Muscle of back (tissue), 13 donors: Measurements from ENCODE around the gene PALMD. TPM values are rescaled to one million over a fixed set of nuclear protein-coding genes. Genes with fewer than 3 reads are reported as not detected.

Source experiments
- DNase-seq, 3 donors: peaks; one replicate each; pipeline versions ENCODE4 v3.0.0 to v3.0.0-alpha.2; 2013
- long read RNA-seq, 9 donors: transcript quantifications; one replicate each; lab custom pipeline, GENCODE V29; 2026
- polyA plus RNA-seq, 10 donors: library from polyadenylated mRNA; unstranded; fragments of 120-200 nt; gene quantifications; one replicate each; pipeline ENCODE4 v1.2.1, GENCODE V29; 2013; ENCODE audit not compliant: insufficient read length in 10 of 10

PALMD gene, protein sequence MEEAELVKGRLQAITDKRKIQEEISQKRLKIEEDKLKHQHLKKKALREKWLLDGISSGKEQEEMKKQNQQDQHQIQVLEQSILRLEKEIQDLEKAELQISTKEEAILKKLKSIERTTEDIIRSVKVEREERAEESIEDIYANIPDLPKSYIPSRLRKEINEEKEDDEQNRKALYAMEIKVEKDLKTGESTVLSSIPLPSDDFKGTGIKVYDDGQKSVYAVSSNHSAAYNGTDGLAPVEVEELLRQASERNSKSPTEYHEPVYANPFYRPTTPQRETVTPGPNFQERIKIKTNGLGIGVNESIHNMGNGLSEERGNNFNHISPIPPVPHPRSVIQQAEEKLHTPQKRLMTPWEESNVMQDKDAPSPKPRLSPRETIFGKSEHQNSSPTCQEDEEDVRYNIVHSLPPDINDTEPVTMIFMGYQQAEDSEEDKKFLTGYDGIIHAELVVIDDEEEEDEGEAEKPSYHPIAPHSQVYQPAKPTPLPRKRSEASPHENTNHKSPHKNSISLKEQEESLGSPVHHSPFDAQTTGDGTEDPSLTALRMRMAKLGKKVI
- polyA plus RNA-seq, result 100 to 1,000 TPM in 6 of 10 donors, 10 to 100 TPM in 4; 59.3 to 124 (median 103) TPM
- long read RNA-seq, donor 1, full-length matches to known transcripts, result 11 of 40 reads
- long read RNA-seq, donor 1, partial matches to known transcripts, result 29 of 40 reads
- long read RNA-seq, donor 1, other reads (novel, unspliced or antisense), result 0 of 40 reads
- long read RNA-seq, donor 2, transcript PALMD-201 (8 exons, 2,510 nt), result major isoform, 14 of 65 reads
- long read RNA-seq, donor 2, transcript PALMD-203 (7 exons, 1,942 nt), result minor isoform, 6 of 65 reads
- long read RNA-seq, donor 2, partial matches to known transcripts, result 45 of 65 reads
- long read RNA-seq, donor 2, other reads (novel, unspliced or antisense), result 0 of 65 reads
- long read RNA-seq, donor 3, result 0 reads
- long read RNA-seq, donor 4, full-length matches to known transcripts, result 14 of 34 reads
- long read RNA-seq, donor 4, partial matches to known transcripts, result 20 of 34 reads
- long read RNA-seq, donor 4, other reads (novel, unspliced or antisense), result 0 of 34 reads
- long read RNA-seq, donor 5, full-length matches to known transcripts, result 24 of 44 reads
- long read RNA-seq, donor 5, partial matches to known transcripts, result 20 of 44 reads
- long read RNA-seq, donor 5, other reads (novel, unspliced or antisense), result 0 of 44 reads
- long read RNA-seq, donor 6, full-length matches to known transcripts, result 25 of 53 reads
- long read RNA-seq, donor 6, partial matches to known transcripts, result 28 of 53 reads
- long read RNA-seq, donor 6, other reads (novel, unspliced or antisense), result 0 of 53 reads
- long read RNA-seq, donor 7, full-length matches to known transcripts, result 9 of 16 reads
- long read RNA-seq, donor 7, partial matches to known transcripts, result 7 of 16 reads
- long read RNA-seq, donor 7, other reads (novel, unspliced or antisense), result 0 of 16 reads
- long read RNA-seq, donor 8, full-length matches to known transcripts, result 13 of 28 reads
- long read RNA-seq, donor 8, partial matches to known transcripts, result 15 of 28 reads
- long read RNA-seq, donor 8, other reads (novel, unspliced or antisense), result 0 of 28 reads
- long read RNA-seq, donor 9, result 0 reads

DNA sequence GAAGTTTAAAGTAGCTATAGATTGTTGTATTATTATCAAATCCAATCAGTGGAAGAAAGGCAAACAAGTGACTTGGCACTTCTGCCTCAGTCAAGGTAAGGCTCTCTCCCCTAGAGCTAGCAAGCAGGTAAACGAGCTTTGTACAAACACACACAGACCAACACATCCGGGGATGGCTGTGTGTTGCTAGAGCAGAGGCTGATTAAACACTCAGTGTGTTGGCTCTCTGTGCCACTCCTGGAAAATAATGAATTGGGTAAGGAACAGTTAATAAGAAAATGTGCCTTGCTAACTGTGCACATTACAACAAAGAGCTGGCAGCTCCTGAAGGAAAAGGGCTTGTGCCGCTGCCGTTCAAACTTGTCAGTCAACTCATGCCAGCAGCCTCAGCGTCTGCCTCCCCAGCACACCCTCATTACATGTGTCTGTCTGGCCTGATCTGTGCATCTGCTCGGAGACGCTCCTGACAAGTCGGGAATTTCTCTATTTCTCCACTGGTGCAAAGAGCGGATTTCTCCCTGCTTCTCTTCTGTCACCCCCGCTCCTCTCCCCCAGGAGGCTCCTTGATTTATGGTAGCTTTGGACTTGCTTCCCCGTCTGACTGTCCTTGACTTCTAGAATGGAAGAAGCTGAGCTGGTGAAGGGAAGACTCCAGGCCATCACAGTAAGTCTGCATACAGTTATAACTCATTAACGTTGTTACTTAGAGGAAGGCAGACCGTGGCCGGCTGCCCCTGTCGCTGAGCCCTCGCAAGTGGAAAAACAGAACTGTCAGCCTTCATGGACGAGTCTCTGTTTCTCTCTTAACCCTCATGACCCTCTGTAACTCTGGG, at the start of gene PALMD:
Gene PALMD (plus strand): TSS at position 415 of the 833 bp plus-strand sequence. CDS start 205 bp downstream, at position 620.
- peak; percentile 52 to 86 (median 61) for DNase-seq

DNA sequence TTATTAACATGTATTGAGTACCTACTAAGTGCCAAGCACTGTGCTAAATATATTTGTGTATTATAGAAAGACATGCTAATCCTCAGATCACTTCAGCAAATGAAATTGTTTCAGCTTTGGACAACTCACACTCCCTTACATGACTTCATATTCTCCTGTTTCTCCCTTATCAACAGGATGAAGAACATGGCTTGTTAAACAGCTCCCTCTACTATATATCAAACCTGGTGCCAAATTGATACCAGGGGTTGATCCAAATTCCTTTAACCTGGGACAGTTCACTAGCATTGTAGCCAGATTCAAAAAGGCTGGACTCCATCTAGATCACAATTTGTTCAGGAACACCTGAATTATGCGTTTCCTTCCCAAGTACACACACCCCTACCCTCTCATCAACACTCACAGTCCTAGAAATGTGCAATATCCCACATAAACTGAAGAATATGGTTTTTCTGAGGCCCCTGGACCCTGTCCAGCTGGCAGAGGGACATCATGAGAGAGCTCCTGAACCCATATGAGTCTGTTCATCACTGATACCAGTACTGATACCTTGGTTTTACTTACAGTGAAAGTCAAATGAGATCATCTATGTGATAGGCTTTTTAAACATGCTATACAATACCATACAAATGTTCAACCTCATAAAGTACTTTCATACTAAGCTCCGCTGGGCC, 47.0 kb upstream of the PALMD start:
- no peak for DNase-seq

DNA sequence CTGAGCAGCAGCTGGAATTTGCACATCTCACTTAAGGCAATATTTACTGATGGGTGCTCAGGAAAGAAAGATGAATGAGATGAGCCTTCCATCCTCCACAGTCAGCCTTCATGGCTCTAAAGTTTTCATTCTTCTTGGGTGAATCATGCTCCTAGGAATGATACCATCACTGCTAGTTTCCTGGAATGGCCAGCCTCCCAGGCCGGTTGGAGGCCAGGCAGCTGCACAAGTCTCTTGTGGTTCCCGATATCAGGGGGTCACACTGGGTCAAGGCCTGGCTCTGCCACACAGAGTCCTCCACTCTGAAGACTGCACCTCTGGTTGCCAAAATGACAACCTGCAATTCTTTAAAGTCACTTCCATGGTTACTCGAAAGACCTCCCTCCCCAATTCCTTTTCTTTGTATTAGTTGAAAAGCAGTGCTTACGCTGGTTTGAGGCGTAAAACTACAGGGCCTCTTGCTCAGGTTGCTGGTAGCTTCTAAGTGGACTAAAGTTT, 46.2 kb upstream of the PALMD start:
- DNase-seq, result peak in 1 of 3 donors; percentile 89

DNA sequence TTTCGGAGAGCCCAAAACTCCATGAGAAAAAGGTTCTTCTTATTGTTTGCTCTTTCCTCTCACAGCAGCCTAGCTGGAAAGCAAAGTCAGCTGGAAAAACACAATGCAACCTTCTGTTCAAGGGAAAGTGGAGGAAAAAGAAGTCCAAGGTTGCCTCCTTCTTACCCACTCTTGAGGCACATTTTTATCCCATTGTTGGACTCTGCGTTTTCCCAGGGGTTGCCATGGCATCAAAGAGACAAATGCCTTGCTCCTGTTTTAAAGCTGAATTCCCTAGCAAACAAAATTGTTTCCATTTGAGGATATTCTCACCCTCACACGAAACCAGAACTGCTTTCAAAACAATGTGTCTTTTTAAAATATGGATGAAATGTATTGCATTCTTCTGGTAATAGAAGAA, 45.1 kb upstream of the PALMD start:
- no peak for DNase-seq

DNA sequence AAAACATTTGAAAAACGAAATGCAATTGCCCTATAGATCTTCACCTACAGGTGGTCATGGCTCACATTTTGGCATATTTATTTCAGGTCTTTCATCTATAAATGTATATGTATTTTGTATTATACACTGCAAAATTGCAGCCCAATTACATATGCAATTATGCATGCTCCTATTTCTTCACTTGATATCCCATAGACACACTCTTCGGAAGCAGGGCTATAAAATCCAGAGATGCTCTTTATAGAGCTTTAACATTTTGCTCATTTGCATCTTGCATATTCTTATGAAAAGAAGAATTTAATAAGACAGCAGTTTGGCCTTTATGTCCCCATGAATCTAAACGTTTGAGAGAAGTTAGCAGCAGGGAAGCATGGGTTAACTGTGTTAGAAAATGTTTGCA, 44.7 kb upstream of the PALMD start:
- no peak for DNase-seq

DNA sequence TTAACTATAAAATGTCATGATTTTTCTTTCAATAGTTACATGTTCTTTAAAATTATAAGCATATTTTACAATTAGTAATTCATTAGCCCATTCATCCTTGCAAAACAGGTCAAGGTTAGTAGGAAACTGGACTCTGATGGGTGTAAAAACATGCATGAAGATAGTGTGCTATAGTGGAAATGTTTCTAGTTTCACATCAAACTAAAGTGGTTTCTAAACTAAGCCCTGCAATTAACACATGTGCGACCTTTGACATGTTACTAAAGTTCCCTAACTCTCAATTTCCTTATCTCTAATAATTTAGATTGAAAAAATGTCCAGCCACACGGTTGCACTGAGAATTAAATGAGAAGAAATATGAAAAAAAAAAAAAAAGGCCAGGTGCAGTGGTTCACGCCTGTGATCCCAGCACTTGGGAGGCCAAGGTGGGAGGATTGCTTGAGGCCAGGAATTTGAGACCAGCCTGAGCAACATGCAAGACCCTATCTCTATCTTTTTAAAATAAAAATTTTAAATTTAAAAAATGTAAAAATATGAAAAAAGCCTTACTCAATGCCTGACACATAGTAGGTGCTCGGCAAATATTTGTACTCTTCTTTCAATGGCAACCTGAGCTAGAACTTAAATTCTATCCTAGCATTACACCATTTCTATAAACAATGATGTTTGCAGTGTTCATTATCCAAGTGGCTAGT, 44.1 kb upstream of the PALMD start:
- DNase-seq, result no peak

DNA sequence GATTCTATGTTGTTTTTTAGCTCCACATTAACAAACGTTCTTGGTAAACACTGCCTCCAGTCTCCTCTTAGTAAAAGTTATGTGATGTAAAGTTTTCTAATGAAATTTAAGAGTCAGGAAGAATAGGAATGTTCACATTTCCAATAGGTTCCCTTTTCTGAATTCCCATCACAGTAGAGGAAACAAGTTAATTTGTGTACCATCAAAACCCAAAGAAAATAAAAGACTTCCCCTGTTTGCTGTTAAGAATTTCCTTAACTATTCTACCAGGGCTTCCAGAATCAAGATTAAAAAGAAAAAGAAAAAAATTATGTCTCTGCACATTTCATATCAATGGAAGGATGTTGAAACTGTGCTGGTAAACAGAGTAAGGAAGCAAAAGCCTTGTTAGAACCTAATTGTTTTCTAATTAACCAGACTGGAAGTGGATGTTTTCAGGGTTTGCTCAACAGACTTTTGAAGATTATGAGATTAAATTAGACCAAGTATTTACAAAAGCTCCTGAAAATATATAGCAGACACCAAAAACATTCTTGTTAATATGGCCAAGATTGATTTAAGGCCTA, 43.4 kb upstream of the PALMD start:
- DNase-seq, result no peak

DNA sequence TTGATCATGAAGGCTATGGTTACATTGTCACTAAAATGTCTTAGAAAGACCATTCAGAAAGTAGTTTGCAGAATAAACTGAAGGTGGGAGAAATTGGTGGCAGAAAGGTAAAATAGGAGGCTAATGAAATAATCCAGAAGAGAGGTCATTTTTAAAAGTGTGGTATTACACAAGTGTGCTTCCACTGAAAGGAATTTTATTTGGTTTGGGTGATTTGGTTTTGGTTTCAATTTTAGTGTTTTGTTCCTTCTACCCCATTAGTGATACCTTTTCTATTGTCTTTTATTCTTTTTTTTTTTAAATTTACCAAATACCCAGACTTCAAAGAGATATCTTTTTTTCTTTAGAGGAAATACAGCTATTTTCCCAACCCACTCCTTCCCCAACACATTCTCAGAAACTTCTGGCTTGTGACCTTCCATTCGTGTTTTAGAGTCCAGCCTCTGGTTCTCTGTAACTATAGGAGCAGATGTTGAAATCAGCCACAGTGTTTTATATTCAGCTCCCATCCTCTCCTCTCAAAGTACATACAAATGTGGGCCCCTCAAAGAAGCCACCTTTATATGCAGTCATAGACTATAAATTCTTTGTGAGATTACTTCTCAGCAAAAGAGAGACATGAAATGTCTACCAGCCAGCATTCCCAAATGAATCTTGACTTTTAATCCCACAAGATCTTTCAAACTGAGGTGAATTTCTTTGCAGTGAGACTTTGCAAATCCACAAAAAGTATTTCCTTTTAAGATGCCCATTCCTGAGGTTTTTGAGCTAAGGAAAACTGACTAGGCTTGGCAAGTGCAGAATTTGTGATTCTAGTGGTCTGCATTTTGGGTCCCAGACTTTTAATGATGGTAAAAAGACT, 42.0 kb upstream of the PALMD start:
- DNase-seq, result no peak

DNA sequence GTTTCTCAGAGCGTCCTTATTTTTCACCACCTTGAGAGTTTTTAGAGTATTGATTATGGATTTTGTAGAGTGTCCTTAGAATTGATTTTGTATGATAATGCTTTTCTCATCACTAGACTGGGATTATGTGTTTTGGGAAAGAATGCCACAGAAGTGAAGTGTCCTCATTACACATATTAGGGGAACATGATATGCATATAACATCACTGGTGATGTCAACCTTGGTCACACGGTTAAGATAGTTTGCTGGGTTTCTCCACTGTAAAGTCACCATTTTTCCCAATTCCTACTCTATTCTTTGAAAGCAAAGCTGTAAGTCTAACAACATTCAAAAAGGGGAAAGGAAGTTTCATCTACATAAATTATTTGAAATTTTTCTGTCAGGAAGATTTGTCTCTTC, 39.6 kb upstream of the PALMD start:
- no peak for DNase-seq

DNA sequence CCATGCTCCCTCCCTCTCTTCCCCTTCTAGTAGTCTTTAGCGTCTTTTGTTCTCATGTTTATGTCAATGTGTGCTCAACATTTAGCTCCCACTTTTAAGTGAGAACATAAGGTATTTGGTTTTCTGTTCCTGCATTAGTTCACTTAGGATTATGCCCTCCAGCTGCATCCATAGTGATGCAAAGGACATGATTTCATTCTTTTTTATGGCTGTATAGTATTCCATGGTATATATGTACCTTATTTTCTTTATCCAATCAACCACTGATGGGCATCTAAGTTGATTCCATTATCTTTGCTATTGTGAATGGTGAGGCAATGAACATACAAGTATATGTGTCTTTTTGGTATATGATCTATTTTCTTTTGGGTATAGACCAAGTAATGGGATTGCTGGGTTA, 38.3 kb upstream of the PALMD start:
- no peak for DNase-seq

DNA sequence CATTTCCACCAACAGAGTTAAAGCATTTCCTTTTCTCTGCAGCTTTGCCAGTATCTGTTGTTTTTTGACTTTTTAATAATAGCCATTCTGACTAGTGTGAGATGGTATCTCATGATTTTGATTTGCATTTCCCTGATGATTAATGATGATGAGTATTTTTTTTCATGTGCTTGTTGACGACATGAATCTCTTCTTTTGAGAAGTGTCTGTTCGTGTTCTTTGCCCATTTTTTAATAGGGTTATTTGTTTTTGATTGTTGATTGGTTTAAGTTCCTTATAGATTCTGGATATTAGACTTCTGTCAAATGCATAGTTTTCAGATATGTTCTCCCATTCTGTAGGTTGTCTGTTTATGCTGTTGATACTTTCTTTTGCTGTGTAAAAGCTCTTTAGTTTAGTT, 37.9 kb upstream of the PALMD start:
- DNase-seq, result no peak

DNA sequence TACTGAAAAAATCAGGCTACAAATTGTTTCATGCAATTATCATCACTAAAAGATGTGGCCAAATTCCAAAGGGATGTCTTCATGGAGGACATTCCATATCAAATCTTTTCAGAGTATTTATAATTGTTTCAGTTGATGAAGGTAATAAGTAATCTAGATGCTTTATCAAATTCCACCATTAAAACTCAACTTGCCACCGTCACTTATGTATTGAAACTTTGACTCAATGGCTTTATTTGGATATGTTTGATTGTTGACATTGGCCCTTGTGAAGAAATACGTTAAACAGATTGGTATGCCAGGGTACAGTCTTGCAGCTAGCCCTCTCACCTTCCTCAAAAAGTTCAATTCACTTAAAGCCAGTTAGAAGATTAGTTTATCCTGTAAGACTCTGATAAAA, 32.2 kb upstream of the PALMD start:
- no peak for DNase-seq

DNA sequence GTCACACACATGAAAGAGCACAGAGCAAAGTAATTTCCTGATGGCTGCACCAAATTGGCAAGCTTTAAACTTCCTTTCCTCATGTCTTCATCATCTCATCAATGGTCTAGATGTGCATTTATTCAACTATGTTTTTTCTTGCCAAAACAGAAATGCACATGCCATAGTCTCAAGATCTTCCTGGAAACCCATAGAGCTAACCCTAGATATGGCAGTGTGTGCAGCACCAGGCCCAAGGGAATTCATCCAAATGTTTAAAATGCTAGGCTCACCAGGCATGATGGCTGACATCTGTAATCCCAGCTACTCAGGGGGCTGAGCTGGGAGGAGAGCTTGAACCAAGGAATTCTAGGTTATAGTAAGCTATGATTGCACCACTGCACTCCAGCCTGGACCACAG, 31.2 kb upstream of the PALMD start:
- DNase-seq, result no peak

DNA sequence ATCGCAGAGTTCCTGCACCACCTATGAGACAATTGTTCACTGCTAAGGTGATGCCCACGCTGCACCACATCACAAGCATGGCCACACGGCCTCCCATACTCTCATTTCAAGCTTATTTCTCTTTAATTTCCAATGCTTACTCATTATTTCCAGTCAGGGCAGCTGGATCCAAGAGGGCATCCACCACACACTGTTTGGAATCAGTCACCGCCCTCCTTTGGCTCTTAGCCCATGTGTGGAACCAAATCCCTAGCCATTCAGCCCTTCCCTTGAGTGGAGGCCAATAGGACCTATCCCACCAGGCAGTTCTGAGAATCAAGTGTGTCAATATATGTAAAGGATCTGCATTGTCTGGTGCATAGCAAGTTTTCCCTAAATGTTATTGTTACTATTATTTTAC, 26.3 kb upstream of the PALMD start:
- DNase-seq, result peak; percentile 21 to 46 (median 38)

DNA sequence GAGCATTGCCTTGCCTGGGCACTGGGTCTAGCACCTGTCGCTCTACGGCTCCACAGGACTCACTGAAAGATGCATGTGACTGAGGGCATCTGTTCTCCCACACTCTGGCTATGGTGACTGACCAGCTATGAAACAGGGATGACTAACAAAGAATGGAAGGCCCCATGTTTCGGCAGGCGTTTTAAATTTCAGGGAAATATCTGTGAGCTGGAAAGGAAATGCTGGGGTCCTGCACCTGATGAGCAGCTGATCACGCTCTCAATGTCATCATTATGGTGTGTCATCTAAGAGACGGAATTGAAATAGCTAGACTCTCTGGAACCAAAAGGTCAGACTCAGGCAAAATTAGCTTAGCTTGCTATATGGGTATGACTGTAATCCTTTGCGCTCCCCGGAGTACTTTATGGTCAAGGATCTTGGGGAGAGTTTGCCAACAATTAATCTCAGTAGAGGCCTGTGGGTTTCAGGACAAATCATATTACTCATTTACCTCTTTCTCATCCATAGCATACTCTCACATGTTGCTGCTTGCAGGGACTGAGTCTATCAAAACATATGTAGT, 24.5 kb upstream of the PALMD start:
- DNase-seq, result peak; percentile 16 to 69 (median 48)

DNA sequence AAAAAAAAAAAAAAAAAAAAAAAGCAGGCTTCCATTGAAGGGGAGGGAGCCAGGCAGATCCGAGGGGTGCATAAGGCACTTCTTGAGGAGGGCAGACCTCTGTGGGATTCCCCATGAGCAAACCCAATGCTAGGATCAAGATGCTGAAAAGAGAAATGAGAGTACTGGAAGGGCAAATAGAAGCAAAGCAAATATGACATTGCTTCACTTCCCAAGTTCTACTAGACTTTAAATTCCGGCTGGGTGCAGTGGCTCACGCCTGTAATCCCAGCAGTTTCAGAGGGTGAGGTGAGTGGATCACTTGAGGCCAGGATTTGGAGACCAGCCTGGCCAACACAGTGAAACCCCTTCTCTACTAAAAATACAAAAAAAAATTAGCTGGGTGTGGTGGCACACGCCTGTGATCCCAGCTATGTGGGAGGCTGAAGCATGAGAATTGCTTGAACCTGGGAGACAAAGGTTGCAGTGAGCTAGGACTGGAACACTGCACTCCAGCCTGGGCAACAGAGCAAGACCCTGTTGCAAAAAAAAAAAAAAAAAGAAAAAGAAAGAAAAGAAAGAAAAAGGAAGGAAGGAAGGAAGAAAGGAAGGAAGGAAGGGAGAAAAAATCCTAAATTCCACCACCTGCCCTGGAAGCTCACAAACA, 23.1 kb upstream of the PALMD start:
- no peak for DNase-seq

DNA sequence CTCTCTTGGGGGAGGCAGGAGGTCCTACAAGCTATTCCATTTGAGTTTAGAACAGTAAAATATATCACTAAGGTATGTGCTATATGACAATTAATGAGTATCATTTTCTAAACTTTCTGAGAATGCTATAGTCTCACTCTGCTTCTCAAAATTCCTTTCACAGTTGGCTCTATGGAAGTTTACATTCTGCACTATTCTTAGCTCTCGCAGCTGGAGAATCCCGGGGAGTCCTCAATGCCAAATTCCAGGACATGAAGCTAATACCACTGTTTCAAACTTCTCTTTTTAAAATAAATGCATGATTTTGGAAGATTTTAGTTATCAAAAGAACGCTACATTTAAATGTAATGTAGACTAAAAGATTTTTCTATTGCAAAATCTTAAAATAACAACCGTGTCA, 22.4 kb upstream of the PALMD start:
- peak in 2 of 3 donors; percentile 33 to 60 for DNase-seq
